Activated CD8-positive, alpha-beta memory T cell treated with anti-CD3 and anti-CD28 coated beads, Interleukin-2, amount 50 U/mL, for 1 hour (primary cell): ENCODE measurements around the gene HEATR9.

Experiments used
- DNase-seq: peaks from one replicate; pipeline ENCODE4 v3.0.0-alpha.2; 2020; ENCODE audit errors: extremely low read depth

Gene HEATR9

DNA sequence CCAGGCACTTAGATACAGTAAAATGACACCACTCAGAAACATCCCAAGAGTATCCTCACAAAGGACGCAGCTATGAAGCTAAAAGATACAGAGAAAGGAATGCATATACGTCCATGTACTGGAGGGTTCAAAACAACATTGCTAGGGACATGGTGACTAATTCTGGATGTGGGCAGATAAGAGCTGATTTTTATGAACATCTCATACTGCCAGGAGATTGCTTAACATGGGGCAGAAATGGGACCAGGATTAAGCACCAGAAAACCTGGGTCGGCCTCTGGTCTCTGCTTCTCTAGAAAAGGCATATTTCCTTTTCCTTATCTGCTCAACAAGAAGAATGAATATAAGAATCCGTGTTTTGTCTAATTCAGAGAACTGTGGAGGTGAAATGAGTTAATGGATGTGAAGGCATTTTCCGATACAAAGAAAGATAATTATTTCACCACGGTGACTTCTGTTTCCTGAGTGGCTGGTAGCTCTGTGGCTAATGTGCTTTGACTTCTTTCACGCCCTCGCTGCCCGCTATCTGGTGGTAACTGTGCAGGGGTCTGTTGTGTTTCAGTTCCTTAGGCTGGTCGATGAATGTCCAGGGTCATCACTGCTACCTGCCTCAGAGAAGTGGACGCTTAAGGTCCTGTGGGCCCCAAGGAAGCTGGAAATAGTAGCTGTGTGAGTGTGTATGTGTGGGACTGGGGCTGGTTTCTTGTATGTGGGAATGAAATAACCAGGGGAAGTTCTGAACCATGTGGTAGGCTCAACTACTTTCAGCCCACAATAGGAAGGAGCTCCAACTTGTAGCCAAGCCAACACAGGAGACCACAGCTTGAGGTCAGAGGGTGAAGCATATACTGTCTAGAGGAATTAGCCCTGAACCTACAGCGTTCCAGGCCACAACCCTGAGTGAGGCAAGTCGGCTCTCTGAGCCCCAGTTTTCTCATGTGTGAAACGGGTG, 27.2 kb upstream of the HEATR9 start:
- DNase-seq: no peak

DNA sequence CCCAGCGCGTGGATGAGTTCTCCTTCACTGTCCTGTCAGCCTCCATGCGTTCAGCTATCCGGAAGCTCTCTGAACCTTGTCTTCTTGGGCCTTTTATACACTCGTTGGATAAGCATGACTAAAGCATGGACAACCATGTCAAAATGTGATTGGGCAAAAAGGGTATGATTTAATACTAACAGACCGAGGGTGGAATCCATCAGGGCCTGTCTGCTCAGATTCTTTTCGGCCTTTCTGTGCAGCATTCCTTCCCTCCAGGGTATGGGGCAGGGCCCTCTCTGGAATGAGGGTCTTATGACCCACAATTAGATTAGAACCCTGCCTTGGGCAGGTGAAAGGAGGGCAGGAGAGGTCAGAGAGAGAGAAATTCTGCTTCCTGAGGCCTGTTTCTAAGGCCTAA, 25.5 kb upstream of the HEATR9 start:
- DNase-seq: no peak

DNA sequence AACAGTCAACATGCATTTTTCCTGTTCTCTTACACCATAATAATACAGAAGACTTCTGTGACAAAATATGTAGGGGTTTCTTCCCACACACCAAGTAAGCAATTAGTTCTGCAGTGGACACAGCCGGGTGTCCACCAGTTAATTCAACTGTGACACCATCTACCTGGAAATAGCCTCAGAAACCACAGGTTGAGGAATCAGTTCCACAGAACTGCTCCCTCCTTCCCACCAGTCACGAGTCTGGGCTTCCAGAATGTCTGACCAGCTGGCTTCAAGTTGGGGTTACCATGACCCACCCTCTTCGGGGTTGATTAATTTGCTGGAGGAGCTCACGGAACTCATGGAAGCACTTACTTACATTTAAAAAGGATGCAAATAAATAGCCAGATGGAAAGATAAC, 25.1 kb upstream of the HEATR9 start:
- no peak for DNase-seq

DNA sequence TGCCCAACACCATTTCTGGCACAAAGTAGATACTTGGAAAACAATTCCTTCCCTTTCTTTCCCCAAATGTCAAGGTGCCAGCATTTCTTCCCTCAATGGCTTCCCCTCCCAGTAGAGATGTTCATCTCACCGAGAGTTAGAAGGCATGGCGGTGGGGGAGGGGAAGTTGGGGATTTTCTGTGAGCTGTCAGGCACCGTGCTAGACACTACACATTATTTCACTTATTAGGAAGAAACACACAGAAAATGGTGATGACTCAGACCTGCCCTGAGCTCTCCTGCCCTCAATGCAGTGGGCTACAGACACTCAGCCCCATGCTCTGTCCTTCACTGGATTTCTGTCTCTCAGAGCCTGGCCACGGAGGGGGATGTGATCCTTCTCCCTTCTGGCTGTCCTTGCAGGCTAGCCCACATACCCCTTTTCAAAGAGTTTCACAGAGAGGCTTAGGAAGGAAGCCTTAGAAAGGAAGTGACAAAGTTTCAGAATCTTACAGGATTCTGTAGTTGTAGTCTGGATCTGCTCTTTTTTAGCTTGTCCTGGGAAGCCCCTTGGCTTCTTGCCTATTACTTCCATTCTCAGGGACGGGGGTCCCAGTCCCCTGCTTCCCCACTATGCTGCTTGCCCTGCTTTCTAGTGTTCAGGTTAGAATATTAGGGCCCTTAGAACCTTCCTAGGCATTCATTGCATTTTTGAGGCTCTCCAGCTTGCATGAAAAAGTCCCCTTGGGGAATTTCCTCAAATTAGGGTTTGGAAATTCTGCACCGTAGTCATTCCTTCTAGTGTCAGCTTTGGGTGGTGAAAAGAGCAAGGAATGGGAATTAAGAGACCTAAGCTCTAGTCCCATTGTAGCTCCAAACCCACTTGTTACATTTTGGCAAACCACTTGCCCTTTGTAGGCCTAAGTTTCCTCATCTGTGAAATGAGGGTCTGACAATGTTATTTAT, 23.7 kb upstream of the HEATR9 start:
- DNase-seq: no peak

DNA sequence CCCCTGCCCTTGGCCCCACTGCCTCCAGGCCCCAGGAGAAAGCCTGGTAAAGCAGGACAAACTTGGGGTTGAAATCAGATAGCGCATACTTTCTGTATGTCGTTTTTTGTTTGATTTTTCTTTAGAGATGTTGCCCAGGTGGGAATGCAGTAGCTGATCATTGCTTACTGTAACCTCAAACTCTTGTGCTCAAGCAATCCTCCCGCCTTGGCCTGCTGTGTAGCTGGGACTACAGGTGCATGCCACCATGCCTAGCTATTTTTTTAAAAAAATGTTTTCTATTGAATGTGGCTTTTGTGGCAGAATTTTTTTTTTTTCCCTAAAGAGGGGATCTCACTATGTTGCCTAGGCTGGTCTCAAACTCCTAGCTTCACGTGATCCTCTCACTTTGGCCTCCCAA, 22.6 kb upstream of the HEATR9 start:
- DNase-seq: no peak

DNA sequence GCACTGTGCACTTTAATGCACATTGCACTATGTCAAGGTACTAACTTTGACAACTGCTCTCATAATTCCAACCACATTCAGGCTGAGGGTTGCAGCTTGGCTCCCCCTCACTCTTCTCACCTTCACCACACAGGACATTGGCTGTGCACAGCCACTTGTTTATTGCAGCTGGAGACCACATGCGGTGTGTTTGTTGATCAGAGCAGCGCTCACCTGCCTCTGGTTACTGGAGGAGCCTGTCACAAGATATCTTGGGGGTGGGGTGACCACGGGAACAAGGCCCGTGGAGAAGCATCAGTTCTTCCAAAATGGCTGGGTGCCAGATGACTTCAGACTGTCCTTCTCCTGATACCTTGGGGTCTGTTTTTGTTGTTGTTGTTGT, 22.1 kb upstream of the HEATR9 start:
- no peak for DNase-seq

DNA sequence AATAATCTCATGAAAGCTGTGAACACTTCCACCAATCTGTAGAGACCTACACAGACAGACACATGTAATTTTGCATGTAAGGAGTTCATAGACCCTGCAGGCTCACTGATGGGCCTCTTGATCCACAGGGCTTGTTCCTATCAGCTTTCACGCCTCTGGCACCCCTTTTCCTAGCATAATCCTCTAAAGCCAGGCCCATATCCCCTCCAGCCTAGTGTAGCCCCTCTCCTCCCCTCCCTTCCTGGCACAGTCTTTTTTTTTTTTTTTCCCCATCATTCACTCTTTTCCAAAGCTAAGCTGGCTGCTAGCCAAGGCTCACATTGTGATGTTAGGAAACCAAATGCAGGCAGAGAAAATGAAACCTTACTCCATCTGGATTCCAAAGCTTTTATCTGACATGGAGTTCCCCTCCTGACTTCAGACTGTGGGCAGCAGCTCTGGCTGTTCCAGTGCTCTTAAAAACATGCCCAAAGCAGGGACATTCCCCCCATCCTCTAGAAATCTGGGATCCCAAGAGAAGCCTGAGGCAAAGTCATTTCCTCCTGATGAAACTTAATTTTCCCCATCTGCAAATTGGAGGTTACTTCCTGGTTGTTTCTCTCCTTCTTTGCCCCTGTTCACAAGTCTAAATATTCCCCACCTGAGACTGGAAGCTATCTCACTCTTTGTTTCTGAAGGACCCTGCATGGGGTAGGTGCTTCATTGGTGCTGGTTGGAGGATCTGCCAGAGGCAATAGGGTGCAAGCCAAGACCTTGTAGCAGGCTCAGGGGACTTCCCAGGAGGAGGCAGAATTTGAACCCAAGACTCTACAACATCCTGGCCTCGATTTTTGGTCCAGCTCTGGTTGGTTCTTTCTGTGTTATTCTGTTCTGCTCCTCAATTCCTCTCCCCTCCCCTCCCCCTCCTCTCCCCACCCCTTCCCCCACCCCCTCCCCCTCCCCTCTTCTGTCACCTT, 21.4 kb upstream of the HEATR9 start:
- DNase-seq: no peak

DNA sequence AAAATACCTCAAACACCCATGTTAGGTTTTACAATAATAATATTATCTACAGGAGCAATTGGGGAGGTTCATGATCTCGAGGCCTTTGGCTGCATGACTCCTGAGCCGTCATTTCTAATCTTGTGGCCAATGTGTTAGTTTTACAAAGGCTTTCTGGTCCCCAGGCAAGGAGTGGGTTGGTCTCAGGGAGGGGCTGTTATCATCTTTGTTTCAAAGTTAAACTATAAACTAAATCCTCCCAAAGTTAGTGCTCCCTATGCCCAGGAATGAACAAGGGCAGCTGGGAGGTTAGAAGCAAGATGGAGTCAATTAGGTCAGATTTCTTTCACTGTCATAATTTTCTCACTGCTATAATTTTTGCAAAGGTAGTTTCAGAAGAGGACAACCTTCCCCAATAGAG, 20.6 kb upstream of the HEATR9 start:
- DNase-seq: no peak

DNA sequence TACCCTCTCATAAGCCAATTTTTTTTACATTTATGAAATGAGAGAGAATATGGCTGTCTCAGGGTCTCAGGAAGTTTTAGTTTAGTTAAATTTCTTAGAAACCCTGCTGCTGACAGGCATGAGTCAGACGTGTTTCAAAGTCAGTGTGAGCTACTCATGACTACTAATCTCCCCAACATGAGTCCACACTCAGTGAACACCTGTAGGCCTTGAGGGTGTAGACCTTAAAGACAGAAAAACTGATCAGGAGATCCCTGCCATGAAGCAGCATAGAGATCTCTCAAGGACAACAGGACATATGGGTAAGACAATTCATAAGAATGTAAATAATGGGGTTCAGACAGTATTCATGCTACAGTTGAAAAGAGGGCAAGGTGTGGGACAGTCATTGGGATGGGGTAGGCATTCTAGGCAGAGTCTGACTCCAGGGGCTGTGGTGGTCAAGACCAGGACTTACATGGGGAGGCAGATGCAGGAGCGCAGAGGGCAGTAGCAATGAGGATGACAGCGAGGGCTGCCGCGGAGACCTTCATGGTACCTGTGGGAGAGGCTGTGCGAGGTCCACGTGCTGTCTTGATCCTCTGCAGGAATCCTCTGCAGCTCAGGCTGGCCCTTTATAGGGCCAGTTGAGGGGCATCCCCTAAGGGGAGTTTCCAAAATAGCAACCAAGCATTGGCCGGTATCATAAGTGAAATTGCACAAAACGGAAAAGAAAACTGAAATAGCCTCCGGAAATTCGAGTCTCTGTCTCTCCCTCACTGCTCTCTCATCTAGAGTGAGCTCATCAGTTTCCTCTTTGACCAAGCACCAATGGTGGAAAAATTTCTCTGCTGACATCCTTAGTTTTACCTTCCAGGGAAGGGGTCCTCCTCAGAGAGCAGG, 11.3 kb upstream of the HEATR9 start, which contains the start of gene CCL5:
TSS of gene CCL5 (minus strand) at position 588 of the 882 bp plus-strand sequence.
- DNase-seq: no peak

DNA sequence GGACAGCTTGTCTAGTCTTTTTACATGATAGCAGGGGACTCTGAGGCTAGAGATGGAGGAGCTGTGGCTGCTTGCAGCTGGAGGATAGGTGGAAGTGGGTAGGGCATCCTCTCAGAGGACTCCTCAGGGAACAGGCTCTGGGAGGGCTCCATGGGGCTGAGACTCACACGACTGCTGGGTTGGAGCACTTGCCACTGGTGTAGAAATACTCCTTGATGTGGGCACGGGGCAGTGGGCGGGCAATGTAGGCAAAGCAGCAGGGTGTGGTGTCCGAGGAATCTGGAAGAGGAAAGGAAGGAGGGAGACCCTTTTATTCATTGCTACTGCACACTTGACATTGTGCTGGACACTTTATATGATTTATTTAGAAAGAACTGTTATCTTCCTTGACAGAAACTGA, 9.7 kb upstream of the HEATR9 start:
- DNase-seq: no peak

DNA sequence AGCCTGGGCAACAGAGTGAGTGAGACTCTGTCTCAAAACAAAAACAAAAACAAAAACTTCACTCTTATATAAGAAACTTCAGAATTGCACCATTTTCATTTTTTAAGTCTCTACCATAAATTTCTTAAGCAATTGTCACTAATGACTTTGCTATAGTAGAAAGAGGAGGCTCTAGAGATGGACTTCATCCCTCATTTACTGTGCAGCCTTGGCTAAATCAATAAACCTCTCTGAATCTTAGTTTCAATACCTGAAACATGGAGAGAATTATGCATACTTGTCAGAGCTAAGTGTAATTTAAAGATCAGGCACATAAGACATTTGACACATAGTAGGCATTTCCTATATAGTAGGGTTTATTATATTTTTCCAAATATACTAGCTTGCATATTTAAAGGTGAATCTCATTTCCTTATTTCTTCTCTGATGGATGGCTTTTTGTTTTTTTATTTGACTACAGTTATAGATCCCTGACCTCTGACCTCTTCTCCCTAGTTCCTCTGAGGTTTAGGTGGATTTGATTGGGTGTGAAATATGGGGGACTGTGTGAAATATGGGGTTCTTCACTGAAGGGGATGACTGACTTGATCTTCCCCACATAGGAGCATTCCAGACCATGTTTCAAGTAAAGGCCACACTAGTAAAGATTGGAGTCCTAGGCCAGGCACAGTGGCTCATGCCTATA, 8.8 kb upstream of the HEATR9 start:
- no peak for DNase-seq

DNA sequence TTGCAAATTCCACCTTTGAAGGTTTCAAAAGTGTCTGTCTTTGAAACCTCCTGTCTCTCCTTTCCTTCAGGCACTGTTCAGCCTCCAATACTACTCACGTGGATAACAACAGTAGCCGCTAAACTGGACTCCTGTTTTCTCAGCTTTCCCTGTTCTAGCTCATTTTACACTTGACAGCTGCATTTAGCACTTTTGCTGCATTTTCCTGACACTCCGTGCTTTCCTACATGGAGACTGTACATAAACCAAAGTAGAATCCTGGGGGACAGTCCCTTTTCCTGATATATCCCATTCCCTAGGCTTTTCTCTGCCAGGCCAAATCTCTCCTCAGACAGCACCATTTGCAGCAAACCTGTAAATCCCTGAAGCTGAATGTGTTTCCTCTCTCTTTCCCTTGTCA, 7.8 kb upstream of the HEATR9 start:
- no peak for DNase-seq

DNA sequence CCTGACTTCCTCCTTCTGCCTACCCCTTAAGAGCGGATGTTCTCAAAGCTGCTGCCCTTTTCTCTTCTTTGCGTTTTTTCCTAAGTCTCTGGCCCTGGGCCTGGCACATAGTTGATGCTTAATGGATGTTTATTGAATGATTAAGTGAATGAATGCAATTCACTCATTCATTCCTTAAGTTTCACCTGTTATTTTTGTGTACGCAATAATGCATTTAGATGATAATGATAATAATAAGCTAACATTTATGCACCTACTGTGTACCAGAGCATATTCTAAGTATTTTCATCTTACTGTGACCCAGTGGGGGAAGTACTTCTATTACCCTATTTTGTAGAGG, 7.1 kb upstream of the HEATR9 start:
- no peak for DNase-seq

DNA sequence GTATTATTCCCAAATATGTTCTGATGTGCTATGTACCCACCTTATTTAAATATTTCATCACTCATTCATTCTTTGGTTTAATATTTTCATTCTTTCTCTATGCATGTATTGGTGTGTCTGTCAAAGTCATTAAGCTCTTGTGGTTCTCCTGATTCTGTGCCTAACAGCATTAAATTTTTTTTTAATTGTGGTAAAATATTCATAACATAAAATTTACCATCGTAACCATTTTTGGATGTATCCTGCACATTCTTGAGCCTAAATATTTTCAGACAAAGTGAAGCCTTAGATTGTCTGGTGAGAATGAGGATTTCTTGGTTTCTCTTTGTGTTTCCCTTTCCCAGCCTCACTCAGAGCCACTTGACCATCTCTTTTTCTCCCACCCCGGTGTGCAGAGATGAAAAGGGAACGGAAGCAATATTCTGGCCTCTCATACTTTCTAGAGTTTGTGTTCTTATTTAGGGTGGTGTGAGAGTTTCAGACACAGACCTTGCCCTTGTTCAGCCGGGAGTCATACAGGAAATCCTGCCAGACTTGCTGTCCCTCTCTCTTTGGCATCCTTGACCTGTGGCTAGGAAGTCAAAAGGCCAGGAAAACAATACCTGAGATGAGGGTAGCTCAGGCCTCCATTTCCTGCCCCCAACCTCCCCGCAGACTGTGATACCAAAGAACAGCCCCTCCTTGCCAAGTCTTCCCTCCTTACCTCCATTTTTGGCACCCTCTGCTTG, 6.5 kb upstream of the HEATR9 start:
- no peak for DNase-seq

DNA sequence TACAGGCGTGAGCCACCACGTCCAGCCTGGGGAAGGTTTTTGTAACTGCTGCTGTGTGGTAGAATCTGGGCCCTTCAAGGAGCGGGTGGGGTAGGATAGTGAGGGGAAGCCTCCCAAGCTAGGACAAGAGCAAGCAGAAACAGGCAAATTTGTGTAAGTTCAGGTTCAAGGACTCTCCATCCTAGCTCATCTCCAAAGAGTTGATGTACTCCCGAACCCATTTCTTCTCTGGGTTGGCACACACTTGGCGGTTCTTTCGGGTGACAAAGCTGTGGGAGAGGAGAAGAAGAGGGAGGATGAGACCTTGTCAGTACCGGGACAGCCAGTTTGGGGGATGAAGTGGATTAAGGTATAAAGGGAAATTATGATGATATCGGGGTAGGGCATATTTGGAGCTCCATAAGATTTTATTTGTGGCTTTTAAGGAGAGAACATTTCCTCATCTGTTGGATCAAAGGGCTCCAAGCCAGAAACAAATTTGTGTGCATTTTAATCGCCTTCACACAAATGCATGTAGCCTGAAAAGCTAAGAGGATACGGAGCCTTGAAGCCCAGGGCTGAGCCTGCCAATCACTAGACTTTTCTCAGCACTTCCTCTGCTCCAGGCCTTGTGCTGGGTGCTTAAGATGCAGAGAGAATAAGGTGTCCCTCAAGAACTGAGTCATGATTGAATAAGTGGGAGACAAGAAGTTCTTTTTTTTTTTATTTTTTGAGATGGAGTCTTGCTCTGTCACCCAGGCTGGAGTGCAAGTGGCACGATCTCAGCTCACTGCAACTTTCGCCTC, 3.7 kb upstream of the HEATR9 start:
- DNase-seq: no peak

DNA sequence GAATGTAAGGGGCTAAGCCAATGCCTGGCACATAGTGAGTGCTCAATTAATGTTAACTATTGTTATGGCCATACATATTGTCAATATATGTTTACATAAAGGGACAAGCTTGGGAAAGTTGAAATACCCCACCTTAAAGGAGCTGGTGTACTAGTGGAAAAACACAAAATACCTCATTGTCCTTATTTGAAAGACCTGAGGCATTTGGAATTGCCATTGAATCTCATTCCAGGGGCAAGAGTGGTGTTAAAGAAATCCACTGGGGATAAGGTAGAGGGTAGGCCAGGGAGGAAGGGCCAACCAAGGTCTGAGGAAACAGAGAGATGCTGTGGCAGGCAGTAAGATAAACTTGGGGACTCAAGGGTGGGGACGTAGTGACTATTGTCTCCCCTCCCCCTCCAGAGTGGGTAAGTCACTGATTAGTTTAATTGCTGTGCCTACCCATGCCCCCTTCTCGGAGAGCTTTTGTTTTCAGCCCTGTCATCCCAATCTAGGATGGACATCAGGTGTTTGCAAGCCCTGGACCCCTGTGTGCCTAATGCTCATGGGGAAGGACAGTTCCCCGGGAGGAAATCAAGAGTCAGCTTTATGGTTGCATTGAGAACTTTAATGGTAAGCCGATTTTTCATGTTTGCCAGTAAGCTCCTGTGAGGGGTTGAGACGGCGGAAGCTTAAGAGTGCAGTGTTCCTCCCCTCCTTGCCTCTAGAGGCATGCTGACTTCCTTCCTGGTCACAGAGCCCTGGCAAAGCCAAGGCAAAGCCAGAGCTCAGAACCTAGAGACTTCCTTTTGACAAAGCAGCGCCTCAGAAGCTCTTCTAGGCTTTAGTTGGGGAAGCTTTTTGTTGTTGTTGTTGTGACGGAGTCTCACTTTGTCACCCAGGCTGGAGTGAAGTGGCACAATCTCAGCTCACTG, 2.5 kb upstream of the HEATR9 start:
- DNase-seq: no peak

DNA sequence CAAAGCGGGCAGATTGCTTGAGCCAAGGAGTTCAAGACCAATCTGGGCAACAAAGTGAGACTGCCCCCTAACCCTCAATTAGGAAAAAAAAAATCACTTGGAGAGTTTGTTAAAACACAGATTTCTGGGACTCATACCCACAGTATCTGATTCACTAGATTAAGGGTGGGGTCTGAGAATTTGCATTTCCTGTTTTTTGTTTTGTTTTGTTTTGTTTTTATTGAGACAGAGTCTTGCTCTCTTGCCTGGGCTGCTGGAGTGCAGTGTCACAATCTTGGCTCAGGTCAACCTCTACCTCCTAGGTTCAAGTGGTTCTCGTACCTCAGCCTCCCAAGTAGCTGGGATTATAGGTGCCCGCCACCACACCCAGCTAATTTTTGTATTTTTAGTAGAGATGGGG, 1.1 kb downstream of the HEATR9 start:
- DNase-seq: no peak
